Activated B cell treated with CpG ODN at 0.5 μM for 24 hours (primary cell): ENCODE data around the gene ACAP2. TPM values are rescaled to one million over a fixed set of nuclear protein-coding genes. Genes with fewer than 3 reads are reported as not detected.
A peak's percentile ranks its signal among the peaks of the same experiment; 100 is the strongest.
"Not testable (repeated sequence)": the region's sequence is repeated elsewhere in the genome, so short reads cannot be mapped to it uniquely, and the experiment has no call there.

ENCODE experiments used
- ATAC-seq: fragments of 200-7000 bp; cut with Tn5 transposase; one replicate; pipeline ENCODE4 v1.10.0; 2021; ENCODE audit warnings: low read depth, mild to moderate bottlenecking, moderate library complexity
- CTCF ChIA-PET: fragments of 350-600 bp; sonication (Branson Sonifier 250); formaldehyde crosslinking; loops from one replicate; lab custom pipeline; 2021; ENCODE audit warnings: antibody characterized with exemption; lab: Charles Lee
- POLR2A ChIA-PET: fragments of 350-600 bp; sonication (Branson Sonifier 250); formaldehyde crosslinking; loops from one replicate; lab custom pipeline; 2021; ENCODE audit warnings: antibody characterized with exemption; lab: Charles Lee
- DNase-seq: peaks from one replicate; pipeline ENCODE4 v3.0.0; 2022
- H3K27ac Mint-ChIP-seq: one replicate; pipeline ENCODE4 v1.8.0; 2020; ENCODE audit warnings: mixed read lengths
- H3K27me3 Mint-ChIP-seq: one replicate; pipeline ENCODE4 v1.8.0; 2021; ENCODE audit warnings: mixed read lengths
- H3K36me3 Mint-ChIP-seq: one replicate; pipeline ENCODE4 v1.8.0; 2021; ENCODE audit warnings: low read depth, mixed read lengths
- H3K4me1 Mint-ChIP-seq: one replicate; pipeline ENCODE4 v1.8.0; 2021; ENCODE audit warnings: mixed read lengths
- H3K4me3 Mint-ChIP-seq: one replicate; pipeline ENCODE4 v1.8.0; 2020; ENCODE audit warnings: mild to moderate bottlenecking, mixed read lengths
- H3K9me3 Mint-ChIP-seq: one replicate; pipeline ENCODE4 v1.8.0; 2020; ENCODE audit warnings: mixed read lengths
- intact Hi-C: fragments of 100-400 bp; cut with micrococcal nuclease; formaldehyde crosslinking; loops from one replicate; pipeline ENCODE4 v1.15.1; 2024
- total RNA-seq: library from RNA; stranded (reverse); gene quantifications from 2 replicates; pipeline ENCODE4 v1.2.3, GENCODE V29; 2022
- TF ChIP-seq, protein P1 (sequence below): fragments of 200-600 bp; IDR thresholded peaks from one replicate; pipeline ENCODE4 v1.8.0; 2022; ENCODE audit warnings: antibody characterized with exemption, mild to moderate bottlenecking

ACAP2 gene
- total RNA-seq, 1 donor from 2014 or later = 89.7 TPM

DNA sequence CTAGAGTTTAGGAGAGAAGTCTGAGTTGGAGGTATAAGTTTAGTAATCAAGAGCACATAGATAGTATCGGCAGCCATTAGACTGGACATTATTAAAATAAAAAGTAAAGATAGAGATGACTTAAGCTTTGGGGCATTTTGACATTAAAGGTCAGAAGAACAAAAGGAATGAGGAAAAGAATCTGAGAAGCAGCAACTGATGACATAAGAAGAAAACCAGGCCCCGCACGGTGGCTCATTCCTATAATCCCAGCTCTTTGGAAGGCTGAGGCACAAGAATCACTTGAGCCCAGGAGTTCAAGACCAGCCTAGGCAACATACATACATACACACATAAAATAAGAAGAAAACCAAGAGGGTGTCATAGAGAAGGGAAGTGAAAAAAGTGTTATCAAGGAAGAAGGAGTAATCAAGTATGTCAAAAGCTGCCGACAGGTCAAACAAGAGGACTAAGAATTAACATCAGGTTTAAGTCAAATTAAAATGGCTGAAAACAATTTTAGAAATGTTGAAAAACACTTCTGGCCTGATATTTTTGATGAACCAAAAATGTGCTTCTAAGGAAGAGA is 38.9 kb downstream of the ACAP2 start:
- ChIA-PET CTCF (no interaction called here), POLR2A (interaction anchor here (0.7 to 1.1 kb wide), 2 partner anchors 38 to 39 kb away, joined by 4 read pairs; partner anchors contain the start of gene ACAP2)
- Mint-ChIP-seq H3K4me1 (peaks cover 59% of the 10 kb centered on the region), H3K36me3 (peaks cover 23% of the 10 kb centered on the region), H3K27me3 (no peaks in the 10 kb centered on the region), H3K27ac (no peak overlapping the region), H3K4me3 (no peak overlapping the region), H3K9me3 (peaks cover 4% of the 10 kb centered on the region)
- TF ChIP-seq, protein P1, sequence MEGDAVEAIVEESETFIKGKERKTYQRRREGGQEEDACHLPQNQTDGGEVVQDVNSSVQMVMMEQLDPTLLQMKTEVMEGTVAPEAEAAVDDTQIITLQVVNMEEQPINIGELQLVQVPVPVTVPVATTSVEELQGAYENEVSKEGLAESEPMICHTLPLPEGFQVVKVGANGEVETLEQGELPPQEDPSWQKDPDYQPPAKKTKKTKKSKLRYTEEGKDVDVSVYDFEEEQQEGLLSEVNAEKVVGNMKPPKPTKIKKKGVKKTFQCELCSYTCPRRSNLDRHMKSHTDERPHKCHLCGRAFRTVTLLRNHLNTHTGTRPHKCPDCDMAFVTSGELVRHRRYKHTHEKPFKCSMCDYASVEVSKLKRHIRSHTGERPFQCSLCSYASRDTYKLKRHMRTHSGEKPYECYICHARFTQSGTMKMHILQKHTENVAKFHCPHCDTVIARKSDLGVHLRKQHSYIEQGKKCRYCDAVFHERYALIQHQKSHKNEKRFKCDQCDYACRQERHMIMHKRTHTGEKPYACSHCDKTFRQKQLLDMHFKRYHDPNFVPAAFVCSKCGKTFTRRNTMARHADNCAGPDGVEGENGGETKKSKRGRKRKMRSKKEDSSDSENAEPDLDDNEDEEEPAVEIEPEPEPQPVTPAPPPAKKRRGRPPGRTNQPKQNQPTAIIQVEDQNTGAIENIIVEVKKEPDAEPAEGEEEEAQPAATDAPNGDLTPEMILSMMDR = no peak
- intact Hi-C loops = loop anchor here (2.0 kb wide), 2 partner anchors 15 to 39 kb away; partner anchors contain the start of gene ACAP2
- DNase-seq (no peak), ATAC-seq (peak; percentile 57)

DNA sequence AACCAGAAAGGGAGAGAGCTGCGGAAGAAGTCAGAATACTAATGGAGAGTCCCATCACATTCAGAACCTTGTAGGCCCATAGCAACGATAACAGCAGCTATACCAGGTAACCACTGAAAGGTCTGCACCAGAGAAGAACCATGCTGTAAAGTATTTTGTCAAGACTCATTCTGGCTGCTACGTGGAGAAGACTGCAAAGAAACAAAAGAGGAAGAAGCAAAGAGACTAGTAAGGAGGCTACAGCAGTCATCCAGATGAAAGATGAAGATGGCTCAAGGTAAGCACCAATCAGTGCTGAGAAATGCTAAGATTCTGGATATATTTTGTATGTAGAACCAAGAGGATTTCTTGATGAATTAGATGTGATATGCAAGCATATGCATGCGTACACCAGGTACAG is 39.6 kb downstream of the ACAP2 start:
- ChIA-PET CTCF (no interaction called here), POLR2A (interaction anchor here (0.7 kb wide), 1 partner anchor 39 kb away, joined by 4 read pairs; no protein-coding TSS in a partner anchor)
- H3K9me3 Mint-ChIP-seq = peaks cover 4% of the 10 kb centered on the region
- DNase-seq = no peak
- no peak overlapping the region for H3K27ac Mint-ChIP-seq
- H3K4me3 Mint-ChIP-seq = no peak overlapping the region
- intact Hi-C loops = no loop called here
- no peaks in the 10 kb centered on the region for H3K27me3 Mint-ChIP-seq
- H3K36me3 Mint-ChIP-seq = peaks cover 17% of the 10 kb centered on the region
- peak; percentile 37 for ATAC-seq
- TF ChIP-seq, protein P1 = no peak
- peaks cover 56% of the 10 kb centered on the region for H3K4me1 Mint-ChIP-seq

DNA sequence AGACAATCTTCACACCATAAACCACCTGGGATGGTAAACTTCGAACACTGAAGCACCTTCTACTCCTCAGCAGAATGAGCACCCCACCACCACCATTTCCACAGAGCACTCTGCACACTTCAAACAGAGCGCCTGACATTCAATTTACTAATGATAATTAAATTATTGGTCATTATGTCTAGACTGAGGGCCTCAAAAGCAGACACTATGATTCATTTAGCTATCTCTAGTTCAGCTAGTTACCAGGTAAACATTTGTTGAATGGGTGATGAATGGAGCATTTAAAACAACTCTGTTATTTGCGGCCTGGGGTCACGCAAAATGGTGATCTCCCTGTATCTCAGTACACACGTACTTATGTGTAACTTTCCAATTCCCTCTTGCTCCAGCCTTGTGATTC is 40.9 kb downstream of the ACAP2 start:
- TF ChIP-seq, protein P1 = no peak
- Mint-ChIP-seq H3K4me1 (peaks cover 59% of the 10 kb centered on the region), H3K9me3 (no peaks in the 10 kb centered on the region), H3K4me3 (no peak overlapping the region), H3K36me3 (peaks cover 10% of the 10 kb centered on the region), H3K27me3 (no peaks in the 10 kb centered on the region), H3K27ac (peak overlapping the region; percentile 64)
- intact Hi-C loops = no loop called here
- DNase-seq = no peak
- CTCF ChIA-PET = no interaction called here
- POLR2A ChIA-PET = interaction anchor here (1.0 kb wide), 1 partner anchor 40 kb away, joined by 3 read pairs; no protein-coding TSS in a partner anchor
- ATAC-seq = no peak

DNA sequence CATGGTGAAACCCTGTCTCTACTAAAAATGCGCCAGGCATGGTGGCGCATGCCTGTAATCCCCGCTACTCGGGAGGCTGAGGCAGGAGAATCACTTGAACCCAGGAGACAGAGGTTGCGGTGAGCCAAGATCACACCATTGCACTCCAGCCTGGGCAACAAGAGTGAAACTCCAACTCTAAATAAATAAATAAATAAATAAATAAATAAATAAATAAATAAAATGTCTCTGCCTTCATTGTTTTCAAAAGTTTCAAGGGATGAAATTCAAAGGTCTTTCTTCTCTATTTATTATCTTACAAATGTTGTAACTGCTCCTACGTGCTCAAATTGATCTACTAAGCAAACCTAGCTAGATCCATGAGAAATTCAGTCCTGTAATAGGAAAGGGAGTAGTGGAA is 44.4 kb downstream of the ACAP2 start:
- H3K9me3 Mint-ChIP-seq, ATAC-seq, H3K27me3 Mint-ChIP-seq, POLR2A ChIA-PET, CTCF ChIA-PET, H3K36me3 Mint-ChIP-seq, DNase-seq, H3K4me3 Mint-ChIP-seq, H3K27ac Mint-ChIP-seq: not testable (repeated sequence)
- peaks cover 65% of the 10 kb centered on the region for H3K4me1 Mint-ChIP-seq
- intact Hi-C loops = loop anchor here (10.0 kb wide), 1 partner anchor 116 kb away; no protein-coding TSS in a partner anchor

DNA sequence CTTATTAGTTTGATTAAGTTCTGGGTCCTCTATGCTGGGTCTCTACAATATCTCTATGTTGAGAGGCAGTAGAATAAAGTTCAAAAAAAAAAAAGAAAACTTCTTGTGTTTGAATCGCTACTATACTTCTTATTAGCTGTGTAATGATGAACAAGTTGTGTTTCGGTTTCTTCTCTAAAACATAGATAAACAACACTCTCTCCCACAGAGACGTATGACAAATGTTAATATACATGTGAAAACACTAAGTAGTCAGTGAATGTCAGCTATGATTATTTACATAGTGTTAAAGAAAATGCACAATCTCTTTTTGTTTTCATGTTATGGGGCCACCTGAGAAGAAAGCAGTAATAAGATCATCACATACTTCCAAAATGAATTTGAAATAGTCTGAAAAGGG is 45.3 kb downstream of the ACAP2 start:
- TF ChIP-seq, protein P1 = no peak
- Mint-ChIP-seq H3K9me3 (no peaks in the 10 kb centered on the region), H3K4me1 (peaks cover 74% of the 10 kb centered on the region), H3K36me3 (no peaks in the 10 kb centered on the region), H3K27ac (peak overlapping the region; percentile 10), H3K27me3 (no peaks in the 10 kb centered on the region), H3K4me3 (no peak overlapping the region)
- ChIA-PET POLR2A (interaction anchor here (0.7 to 4.2 kb wide), 2 partner anchors 24 to 45 kb away, joined by 3 to 18 read pairs; partner anchors contain the start of gene ACAP2), CTCF (no interaction called here)
- ATAC-seq (no peak), DNase-seq (no peak)
- intact Hi-C loops = loop anchor here (1.0 to 10.0 kb wide), 3 partner anchors 9 to 117 kb away; no protein-coding TSS in a partner anchor
